Adrenal gland (tissue), 12 donors: ENCODE results near the gene DMPK. TPM values are rescaled to one million over a fixed set of nuclear protein-coding genes. Genes with fewer than 3 reads are reported as not detected.

Source experiments
- DNase-seq, 7 donors: peaks; one replicate each; pipeline ENCODE4 v3.0.0-alpha.2; 2019 to 2020
- H3K27ac ChIP-seq, 5 donors: fragments of 200-600 bp; sonication (generic) in 4 of 5; 1 replicate in 3 of 5; 2 replicates in 2 of 5; pipeline versions ENCODE4 v1.5.1 to v1.8.0; 2016 to 2020; ENCODE audit warnings: mild to moderate bottlenecking in 1 of 5
- H3K27me3 ChIP-seq: fragments of 200-600 bp; 2 replicates; pipeline ENCODE4 v1.8.0; 2021
- H3K36me3 ChIP-seq, 2 donors: fragments of 200-600 bp; replicated peaks in 1 of 2; 1 replicate in 1 of 2; 2 replicates in 1 of 2; pipeline versions ENCODE4 v1.5.1 to v1.8.0; 2018 to 2022
- H3K4me1 ChIP-seq, 2 donors: fragments of 200-600 bp; replicated peaks in 1 of 2; 1 replicate in 1 of 2; 2 replicates in 1 of 2; pipeline versions ENCODE4 v1.5.1 to v1.8.0; 2018 to 2021
- H3K4me3 ChIP-seq, 4 donors: fragments of 200-600 bp; sonication (generic) in 3 of 4; one replicate each; pipeline ENCODE4 v1.5.1; 2016 to 2018
- H3K9me3 ChIP-seq, 3 donors: fragments of 200-600 bp; sonication (generic) in 1 of 3; replicated peaks in 1 of 3; 1 replicate in 2 of 3; 2 replicates in 1 of 3; pipeline versions ENCODE4 v1.5.1 to v1.8.0; 2016 to 2021
- CTCF ChIP-seq, 6 experiments: fragments of 450-650 bp in 4 of 6; fragments of 200-600 bp in 2 of 6; sonication (generic) in 1 of 6; IDR thresholded peaks; 1 replicate in 5 of 6; 2 replicates in 1 of 6; pipeline versions ENCODE4 v1.5.1 to v1.8.0; 2016 to 2021; ENCODE audit warnings: antibody characterized with exemption in 6 of 6, mild to moderate bottlenecking in 2 of 6, moderate library complexity in 1 of 6
- POLR2A ChIP-seq, 2 donors: fragments of 450-650 bp; IDR thresholded peaks; one replicate each; pipeline ENCODE4 v1.6.1; 2017; ENCODE audit warnings: antibody characterized with exemption in 2 of 2, mild to moderate bottlenecking in 2 of 2, moderate library complexity in 1 of 2
- WGBS, 4 donors: extraction: QIAGEN DNeasy Blood & Tissue Kit in 2 of 4; methylation state at CpG; one replicate each; pipeline versions ENCODE4 v1.1.5 to v1.1.7; 2013 to 2017; 5-methylcytosine and 5-hydroxymethylcytosine counted together
- intact Hi-C, 2 donors: fragments of 100-400 bp; cut with DNase I; formaldehyde crosslinking; loops; one replicate each; pipeline versions ENCODE4 v1.14.1 to v1.15.0; 2022 to 2023
- polyA plus RNA-seq, 3 donors: library from polyadenylated mRNA; stranded (reverse); fragments of 200-250 nt in 2 of 3; fragments of 350-450 nt in 1 of 3; fragmentation: Illumina TruSeq in 1 of 3; extraction: RNeasy Lipid Tissue Mini Kit (QIAGEN cat#74804) in 1 of 3; gene quantifications; one replicate each; pipeline ENCODE4 v1.2.3, GENCODE V29; 2013 to 2014
- total RNA-seq, 9 donors: library from RNA; depleted of rRNA in 4 of 9; stranded (reverse); fragments of >200 nt in 4 of 9; fragments of 120-200 nt in 1 of 9; fragmentation: NEBNext Ultra II Directional in 1 of 9; extraction: Animal tissue kit (Norgen Biotek cat#: 25700) in 1 of 9; gene quantifications; one replicate each; pipeline versions ENCODE4 v1.1.0 to v1.2.4, GENCODE V29; 2013 to 2023
- donor health status: healthy with polysubstance abuse.
- donor health status: Bipolar disorder and iron deficiency.
- donor health status: DM: yes; HTN: yes; CAD: no.
- donor health status: DM: no; HTN: no; CAD: no.
- donor health status: DM: no; HTN: no; CAD: no.
- donor health status: DM: yes; HTN: yes; CAD: no.

DMPK gene
- total and polyA plus RNA-seq, 12 donors, result 76.8 to 748 (median 129) TPM

DNA sequence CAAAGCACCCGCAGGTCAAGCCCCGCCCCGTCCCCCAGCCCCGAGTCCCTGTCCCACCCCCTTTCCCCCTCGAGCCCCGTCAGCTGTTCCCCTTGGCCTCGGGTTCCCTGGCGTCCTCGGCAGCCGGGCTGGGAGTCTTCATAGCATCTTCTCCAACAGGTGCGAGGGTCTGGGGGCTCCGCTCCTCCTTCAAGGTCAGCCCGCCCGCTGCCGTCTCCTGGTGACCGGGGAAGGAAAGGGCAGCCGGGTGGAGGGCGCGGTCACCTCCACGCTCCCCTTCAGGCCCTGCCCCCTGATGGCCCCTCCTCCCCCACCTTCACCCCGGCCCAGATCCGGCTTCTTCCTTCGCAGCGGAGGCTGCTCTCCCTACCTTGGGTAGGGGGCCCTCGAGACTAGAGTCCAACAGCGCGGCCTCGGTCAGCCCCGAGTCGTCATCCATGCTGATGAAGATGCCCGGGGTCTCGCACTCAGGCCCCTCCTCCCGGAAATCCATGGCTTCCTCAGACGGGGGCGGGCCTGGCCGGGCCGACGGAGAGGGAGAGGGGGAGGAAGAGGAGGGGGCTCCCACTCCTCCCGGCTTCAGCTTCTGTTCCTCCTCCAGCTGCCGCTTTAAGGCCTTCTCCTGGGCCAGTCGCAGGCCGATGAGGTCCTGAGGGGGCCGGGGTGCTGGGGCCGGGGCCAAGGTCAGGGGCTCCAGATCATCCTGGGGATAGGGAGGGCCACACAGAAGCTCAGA, 33.4 kb upstream of the DMPK start:
- H3K27ac ChIP-seq, result no peak overlapping the region
- no peak for DNase-seq
- WGBS, 4 donors, result 11 to 32% (median 16%) methylated on average over 24 to 44 of the region's 44 CpGs
- H3K27me3 ChIP-seq, result no peaks in the 10 kb centered on the region
- H3K4me1 ChIP-seq, result no peaks in the 10 kb centered on the region
- H3K9me3 ChIP-seq, result no peaks in the 10 kb centered on the region
- TF ChIP-seq CTCF (IDR thresholded peaks at IDR 0.05) (no peak), POLR2A (IDR thresholded peaks at IDR 0.05) (no peak)
- no peaks in the 10 kb centered on the region for H3K36me3 ChIP-seq
- peak overlapping the region in 1 of 4 donors; percentile 26 for H3K4me3 ChIP-seq
- intact Hi-C loops, result loop anchor here in 1 of 2 donors (5.0 kb wide), 1 partner anchor 67 kb away; no protein-coding TSS in a partner anchor

GRCh38 chr19:45814851-45815480, 32.7 kb upstream of the DMPK start, which contains the start of gene RSPH6A:
Gene RSPH6A, minus strand, starts transcription at chr19:45815308. Its CDS starts 132 bp downstream, at chr19:45815176.
- TF ChIP-seq POLR2A (IDR thresholded peaks at IDR 0.05) (no peak), CTCF (IDR thresholded peaks at IDR 0.05) (no peak)
- no peaks in the 10 kb centered on the region for H3K9me3 ChIP-seq
- intact Hi-C loops, result loop anchor here in 1 of 2 donors (5.0 kb wide), 1 partner anchor 67 kb away; no protein-coding TSS in a partner anchor
- H3K4me3 ChIP-seq, result peak within 1 kb of the TSS in 1 of 4 donors; percentile 26
- no peak within 1 kb of the TSS for H3K27ac ChIP-seq
- 35 to 61% (median 46%) methylated on average over 14 to 40 of the region's 40 CpGs for WGBS, 4 donors
- no peaks in the 10 kb centered on the region for H3K36me3 ChIP-seq
- no peaks in the 10 kb centered on the region for H3K27me3 ChIP-seq
- H3K4me1 ChIP-seq, result peaks cover 0 to under 1% of the 10 kb centered on the region in 2 donors
- DNase-seq, result no peak

GRCh38 chr19:45814166-45814780, 32.0 kb upstream of the DMPK start:
- 79 to 83% (median 79%) methylated on average over 5 to 12 of the region's 12 CpGs for WGBS, 4 donors
- H3K36me3 ChIP-seq, result no peaks in the 10 kb centered on the region
- H3K27ac ChIP-seq, result no peak overlapping the region
- H3K4me1 ChIP-seq, result peaks cover 5 to 7% of the 10 kb centered on the region in 2 donors
- intact Hi-C loops, result no loop called here
- H3K4me3 ChIP-seq, result no peak overlapping the region
- no peak for TF ChIP-seq POLR2A (IDR thresholded peaks at IDR 0.05)
- TF ChIP-seq CTCF (IDR thresholded peaks at IDR 0.05), result no peak
- DNase-seq, result no peak
- H3K9me3 ChIP-seq, result no peaks in the 10 kb centered on the region
- H3K27me3 ChIP-seq, result no peaks in the 10 kb centered on the region

GRCh38 chr19:45812297-45812696, 30.0 kb upstream of the DMPK start:
- Histone ChIP-seq H3K4me3 (no peak overlapping the region), H3K9me3 (no peaks in the 10 kb centered on the region), H3K36me3 (no peaks in the 10 kb centered on the region), H3K27ac (no peak overlapping the region), H3K4me1 (peaks cover 5 to 7% of the 10 kb centered on the region in 2 donors), H3K27me3 (no peaks in the 10 kb centered on the region)
- TF ChIP-seq POLR2A (IDR thresholded peaks at IDR 0.05) (no peak), CTCF (IDR thresholded peaks at IDR 0.05) (no peak)
- DNase-seq, result no peak
- intact Hi-C loops, result no loop called here
- 91 to 94% (median 94%) methylated on average over 5 to 6 of the region's 6 CpGs for WGBS, 4 donors
